Peyer's patch (tissue), 4 donors: Measurements from ENCODE around the gene KRTAP2-1.
"Not testable (repeated sequence)": the region's sequence is repeated elsewhere in the genome, so short reads cannot be mapped to it uniquely, and the experiment has no call there.

Experiments used
- CTCF ChIP-seq, 6 experiments: fragments of 450-650 bp in 4 of 6; fragments of 200-600 bp in 2 of 6; sonication (generic) in 1 of 6; IDR thresholded peaks; one replicate each; pipeline ENCODE4 v1.5.1; 2017 to 2019; ENCODE audit warnings: antibody characterized with exemption in 6 of 6, mild to moderate bottlenecking in 3 of 6, moderate library complexity in 1 of 6
- POLR2A ChIP-seq, 2 donors: fragments of 450-650 bp; IDR thresholded peaks; one replicate each; pipeline ENCODE4 v1.5.1; 2017; ENCODE audit warnings: antibody characterized with exemption in 2 of 2, mild to moderate bottlenecking in 2 of 2, moderate library complexity in 2 of 2

- not testable (repeated sequence) for TF ChIP-seq POLR2A, CTCF (IDR thresholded peaks at IDR 0.05)
Measured at GRCh38 chr17:41083427-41083826, 36.3 kb upstream of the KRTAP2-1 start.
